NCI-H146 treated with DMSO at 0.1 percent for 48 hours (cell line): ENCODE measurements around the gene C1orf56.
A peak's percentile ranks its signal among the peaks of the same experiment; 100 is the strongest.

Experiments
- DNase-seq: peaks from one replicate; lab custom pipeline; 2025; ENCODE audit not compliant: unreplicated experiment; lab: John Stamatoyannopoulos, UW

Gene C1orf56

GRCh38 chr1:151047591-151047924 lies at the start of gene C1orf56:
TSS of gene C1orf56 (plus strand) at chr1:151047751. CDS start at chr1:151047848, 97 bp downstream.
- peak; percentile 77 for DNase-seq

- DNase-seq = no peak
Measured at GRCh38 chr1:150997949-150998348, 49.6 kb upstream of the C1orf56 start.

- no peak for DNase-seq
Measured at GRCh38 chr1:150999051-150999674, 48.4 kb upstream of the C1orf56 start.

GRCh38 chr1:150999926-151000325 lies 47.6 kb upstream of the C1orf56 start:
- DNase-seq = no peak

- no peak for DNase-seq
Measured at GRCh38 chr1:151000408-151000807, 47.1 kb upstream of the C1orf56 start.

GRCh38 chr1:151001602-151002001 lies 45.9 kb upstream of the C1orf56 start:
- no peak for DNase-seq

- DNase-seq = no peak
Measured at GRCh38 chr1:151002051-151002450, 45.5 kb upstream of the C1orf56 start.

- DNase-seq = no peak
Measured at GRCh38 chr1:151002611-151003010, 44.9 kb upstream of the C1orf56 start.

- no peak for DNase-seq
Measured at GRCh38 chr1:151003180-151003579, 44.4 kb upstream of the C1orf56 start.

- DNase-seq = peak; percentile 24
Measured at GRCh38 chr1:151005729-151006319, 41.7 kb upstream of the C1orf56 start.

GRCh38 chr1:151006327-151007052 lies 41.1 kb upstream of the C1orf56 start, which contains the start of gene MINDY1:
TSS of gene MINDY1 (minus strand) at chr1:151006902. CDS start at chr1:151002617, 4,285 bp downstream.
- DNase-seq = peak; percentile 87

- no peak for DNase-seq
Measured at GRCh38 chr1:151007853-151008243, 39.7 kb upstream of the C1orf56 start.

GRCh38 chr1:151008244-151009205 lies 39.0 kb upstream of the C1orf56 start, which contains the start of gene PRUNE1:
TSS of gene PRUNE1 (plus strand) at chr1:151008449. CDS start at chr1:151008633, 184 bp downstream.
- DNase-seq = peak; percentile 77

GRCh38 chr1:151009206-151009587 lies 38.4 kb upstream of the C1orf56 start:
- DNase-seq = no peak

GRCh38 chr1:151009674-151010345 lies 37.7 kb upstream of the C1orf56 start:
- DNase-seq = no peak

GRCh38 chr1:151010346-151010726 lies 37.2 kb upstream of the C1orf56 start:
- DNase-seq = no peak

- DNase-seq = no peak
Measured at GRCh38 chr1:151011154-151011850, 36.2 kb upstream of the C1orf56 start.

GRCh38 chr1:151012684-151013471 lies 34.7 kb upstream of the C1orf56 start:
- no peak for DNase-seq

- DNase-seq = no peak
Measured at GRCh38 chr1:151013518-151013917, 34.0 kb upstream of the C1orf56 start.
